ENCODE data around the gene FCGR2B.

DNA sequence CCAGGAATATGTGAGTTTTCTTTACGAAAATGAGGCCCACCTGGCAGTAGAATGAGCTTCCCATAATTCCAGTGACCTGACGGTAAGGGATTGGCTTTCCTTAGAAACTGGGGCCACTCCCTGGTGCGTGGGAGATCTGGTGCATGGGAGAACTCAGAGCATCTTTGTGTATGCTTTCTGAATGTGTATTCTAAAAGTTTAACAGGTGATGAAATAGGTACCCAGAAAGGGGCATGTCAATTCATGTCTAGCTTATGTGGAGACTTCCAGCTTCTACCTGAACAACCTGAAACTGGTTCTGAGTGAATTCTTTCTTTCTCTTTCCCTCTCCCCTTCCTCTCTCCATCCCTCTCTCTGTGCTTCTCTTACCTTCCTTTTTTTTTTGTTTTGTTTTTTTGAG lies 28.9 kb downstream of the FCGR2B start:
- TF ChIP-seq, protein P1, sequence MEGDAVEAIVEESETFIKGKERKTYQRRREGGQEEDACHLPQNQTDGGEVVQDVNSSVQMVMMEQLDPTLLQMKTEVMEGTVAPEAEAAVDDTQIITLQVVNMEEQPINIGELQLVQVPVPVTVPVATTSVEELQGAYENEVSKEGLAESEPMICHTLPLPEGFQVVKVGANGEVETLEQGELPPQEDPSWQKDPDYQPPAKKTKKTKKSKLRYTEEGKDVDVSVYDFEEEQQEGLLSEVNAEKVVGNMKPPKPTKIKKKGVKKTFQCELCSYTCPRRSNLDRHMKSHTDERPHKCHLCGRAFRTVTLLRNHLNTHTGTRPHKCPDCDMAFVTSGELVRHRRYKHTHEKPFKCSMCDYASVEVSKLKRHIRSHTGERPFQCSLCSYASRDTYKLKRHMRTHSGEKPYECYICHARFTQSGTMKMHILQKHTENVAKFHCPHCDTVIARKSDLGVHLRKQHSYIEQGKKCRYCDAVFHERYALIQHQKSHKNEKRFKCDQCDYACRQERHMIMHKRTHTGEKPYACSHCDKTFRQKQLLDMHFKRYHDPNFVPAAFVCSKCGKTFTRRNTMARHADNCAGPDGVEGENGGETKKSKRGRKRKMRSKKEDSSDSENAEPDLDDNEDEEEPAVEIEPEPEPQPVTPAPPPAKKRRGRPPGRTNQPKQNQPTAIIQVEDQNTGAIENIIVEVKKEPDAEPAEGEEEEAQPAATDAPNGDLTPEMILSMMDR (IDR thresholded peaks at IDR 0.05 in 4 of 5, conservative IDR thresholded peaks at IDR 0.05 in 1 of 5) = no peak
- no peak for TF ChIP-seq POLR2A (IDR thresholded peaks at IDR 0.05)
